H9 (cell line): ENCODE data around the gene DLG5. TPM values are rescaled to one million over a fixed set of nuclear protein-coding genes. Genes with fewer than 3 reads are reported as not detected.

ENCODE experiments used
- DNase-seq: peaks from one replicate; pipeline ENCODE4 v3.0.0-alpha.2; 2017
- H2AFZ ChIP-seq: one replicate; pipeline ENCODE4 v1.6.1; 2013; ENCODE audit warnings: mild to moderate bottlenecking, low read length, control low read depth, moderate library complexity
- H2AK5ac ChIP-seq: 2 replicates; pipeline ENCODE4 v1.6.1; 2013; ENCODE audit warnings: low read length, control low read depth, mixed read lengths; ENCODE audit not compliant: insufficient read length
- H2BK120ac ChIP-seq: one replicate; pipeline ENCODE4 v1.6.1; 2013; ENCODE audit warnings: low read depth, mild to moderate bottlenecking, low read length, control low read depth, inconsistent platforms; ENCODE audit not compliant: poor library complexity, severe bottlenecking
- H2BK12ac ChIP-seq: 2 replicates; pipeline ENCODE4 v1.6.1; 2013; ENCODE audit warnings: low read length, control low read depth, mixed read lengths, low read depth; ENCODE audit not compliant: insufficient read length
- H2BK15ac ChIP-seq: 2 replicates; pipeline ENCODE4 v1.6.1; 2013; ENCODE audit warnings: low read depth, low read length, control low read depth
- H2BK20ac ChIP-seq: one replicate; pipeline ENCODE4 v1.6.1; 2013; ENCODE audit warnings: low read depth, mild to moderate bottlenecking, low read length, control low read depth, inconsistent platforms; ENCODE audit not compliant: poor library complexity, severe bottlenecking
- H2BK5ac ChIP-seq: 2 replicates; pipeline ENCODE4 v1.6.1; 2013; ENCODE audit warnings: low read length, control low read depth, mixed read lengths; ENCODE audit not compliant: insufficient read length
- H3K14ac ChIP-seq: 2 replicates; pipeline ENCODE4 v1.6.1; 2013; ENCODE audit warnings: low read length, control low read depth; ENCODE audit not compliant: insufficient read depth
- H3K18ac ChIP-seq: 2 replicates; pipeline ENCODE4 v1.6.1; 2013; ENCODE audit warnings: low read depth, mild to moderate bottlenecking, mixed read lengths, low read length, control low read depth; ENCODE audit not compliant: insufficient read length
- H3K23ac ChIP-seq: 2 replicates; pipeline ENCODE4 v1.6.1; 2013; ENCODE audit warnings: low read length, control low read depth, mixed read lengths, low read depth; ENCODE audit not compliant: insufficient read length
- H3K23me2 ChIP-seq: 2 replicates; pipeline ENCODE4 v1.6.1; 2013; ENCODE audit warnings: low read depth, mild to moderate bottlenecking, mixed read lengths, low read length, control low read depth; ENCODE audit not compliant: insufficient read length, poor library complexity, severe bottlenecking
- H3K27ac ChIP-seq: 2 replicates; pipeline ENCODE4 v1.5.1; 2013; ENCODE audit warnings: low read length, control low read depth, mixed read lengths, low read depth; ENCODE audit not compliant: insufficient read length
- H3K27me3 ChIP-seq: 2 replicates; pipeline ENCODE4 v1.6.1; 2013; ENCODE audit warnings: low read length, control low read depth, inconsistent platforms; ENCODE audit not compliant: insufficient read depth
- H3K4ac ChIP-seq: 2 replicates; pipeline ENCODE4 v1.6.1; 2013; ENCODE audit warnings: low read depth, mild to moderate bottlenecking, control low read depth, inconsistent platforms, low read length, moderate library complexity
- H3K4me1 ChIP-seq: 2 replicates; pipeline ENCODE4 v1.6.1; 2013; ENCODE audit warnings: low read length, control low read depth, inconsistent platforms; ENCODE audit not compliant: insufficient read depth
- H3K4me2 ChIP-seq: 2 replicates; pipeline ENCODE4 v1.6.1; 2013; ENCODE audit warnings: low read length, control low read depth, mixed read lengths; ENCODE audit not compliant: insufficient read length, insufficient read depth
- H3K56ac ChIP-seq: 2 replicates; pipeline ENCODE4 v1.6.1; 2013; ENCODE audit warnings: low read depth, mild to moderate bottlenecking, mixed read lengths, low read length, control low read depth; ENCODE audit not compliant: insufficient read length
- H3K79me1 ChIP-seq: 2 replicates; pipeline ENCODE4 v1.6.1; 2013; ENCODE audit warnings: low read depth, mild to moderate bottlenecking, moderate library complexity, low read length, control low read depth, inconsistent platforms; ENCODE audit not compliant: insufficient read depth, poor library complexity, severe bottlenecking
- H3K79me2 ChIP-seq: 2 replicates; pipeline ENCODE4 v1.6.1; 2013; ENCODE audit warnings: low read length, control low read depth, inconsistent platforms; ENCODE audit not compliant: insufficient read depth
- H3K9ac ChIP-seq: 2 replicates; pipeline ENCODE4 v1.6.1; 2013; ENCODE audit warnings: low read length, control low read depth, mixed read lengths; ENCODE audit not compliant: insufficient read length; ENCODE audit errors: extremely low read depth
- H3K9me3 ChIP-seq: one replicate; pipeline ENCODE4 v1.6.1; 2013; ENCODE audit warnings: low read depth, low read length, inconsistent platforms; ENCODE audit not compliant: control insufficient read depth
- H3T11ph ChIP-seq: one replicate; pipeline ENCODE4 v1.6.1; 2013; ENCODE audit warnings: mild to moderate bottlenecking, low read length, control low read depth, inconsistent platforms
- H4K20me1 ChIP-seq: one replicate; pipeline ENCODE4 v1.6.1; 2013; ENCODE audit not compliant: control insufficient read depth, insufficient read length, insufficient read depth
- H4K5ac ChIP-seq: 2 replicates; pipeline ENCODE4 v1.6.1; 2013; ENCODE audit warnings: low read depth, mild to moderate bottlenecking, mixed read lengths, low read length, control low read depth; ENCODE audit not compliant: insufficient read length
- H4K8ac ChIP-seq: replicated peaks from 2 replicates; pipeline ENCODE4 v1.6.1; 2013; ENCODE audit warnings: low read length, control low read depth, mixed read lengths, low read depth; ENCODE audit not compliant: insufficient read length
- H4K91ac ChIP-seq: 2 replicates; pipeline ENCODE4 v1.6.1; 2013; ENCODE audit warnings: low read depth, mild to moderate bottlenecking, moderate library complexity, mixed read lengths, low read length, control low read depth; ENCODE audit not compliant: insufficient read length
- H3K27ac Mint-ChIP-seq, 3 experiments: 2 replicates in 2 of 3; 3 replicates in 1 of 3; pipeline ENCODE4 v1.8.0; 2020 to 2021; ENCODE audit warnings: mixed read lengths in 3 of 3, mild to moderate bottlenecking in 1 of 3, moderate library complexity in 1 of 3
- H3K27me3 Mint-ChIP-seq: 2 replicates; pipeline ENCODE4 v1.8.0; 2021; ENCODE audit warnings: low read depth, mild to moderate bottlenecking, moderate library complexity, mixed read lengths
- H3K36me3 Mint-ChIP-seq, 3 experiments: 2 replicates in 2 of 3; 3 replicates in 1 of 3; pipeline ENCODE4 v1.8.0; 2020 to 2021; ENCODE audit warnings: low read depth in 3 of 3, mixed read lengths in 3 of 3; ENCODE audit not compliant: insufficient read depth in 1 of 3
- H3K4me1 Mint-ChIP-seq, 2 experiments: 2 replicates each; pipeline ENCODE4 v1.8.0; 2020; ENCODE audit warnings: mixed read lengths in 2 of 2
- H3K4me3 Mint-ChIP-seq, 2 experiments: 2 replicates in 1 of 2; 3 replicates in 1 of 2; pipeline ENCODE4 v1.8.0; 2020 to 2021; ENCODE audit warnings: mild to moderate bottlenecking in 2 of 2, mixed read lengths in 2 of 2, moderate library complexity in 1 of 2
- H3K9me3 Mint-ChIP-seq, 2 experiments: 2 replicates in 1 of 2; 3 replicates in 1 of 2; pipeline ENCODE4 v1.8.0; 2020; ENCODE audit warnings: mild to moderate bottlenecking in 2 of 2, mixed read lengths in 2 of 2, moderate library complexity in 1 of 2
- WGBS: extraction: QIAGEN DNeasy Blood & Tissue Kit; methylation state at CpG from one replicate; pipeline ENCODE4 v1.1.7; 2013; ENCODE audit warnings: missing lambda C conversion rate, low lambda C conversion rate, mixed read lengths; ENCODE audit not compliant: insufficient read length; ENCODE audit errors: extremely low coverage; 5-methylcytosine and 5-hydroxymethylcytosine counted together
- total RNA-seq: library from RNA; stranded (reverse); gene quantifications from 2 replicates; pipeline ENCODE4 v1.2.1, GENCODE V29; 2021
- TF ChIP-seq, protein P1 (sequence below): fragments of 200-600 bp; sonication (generic); conservative IDR thresholded peaks from 3 replicates; pipeline ENCODE4 v1.8.0; 2021; ENCODE audit warnings: antibody characterized with exemption, mild to moderate bottlenecking

Gene DLG5
- total RNA-seq, 1 experiment from 2014 or later, result 67.4 TPM

DNA sequence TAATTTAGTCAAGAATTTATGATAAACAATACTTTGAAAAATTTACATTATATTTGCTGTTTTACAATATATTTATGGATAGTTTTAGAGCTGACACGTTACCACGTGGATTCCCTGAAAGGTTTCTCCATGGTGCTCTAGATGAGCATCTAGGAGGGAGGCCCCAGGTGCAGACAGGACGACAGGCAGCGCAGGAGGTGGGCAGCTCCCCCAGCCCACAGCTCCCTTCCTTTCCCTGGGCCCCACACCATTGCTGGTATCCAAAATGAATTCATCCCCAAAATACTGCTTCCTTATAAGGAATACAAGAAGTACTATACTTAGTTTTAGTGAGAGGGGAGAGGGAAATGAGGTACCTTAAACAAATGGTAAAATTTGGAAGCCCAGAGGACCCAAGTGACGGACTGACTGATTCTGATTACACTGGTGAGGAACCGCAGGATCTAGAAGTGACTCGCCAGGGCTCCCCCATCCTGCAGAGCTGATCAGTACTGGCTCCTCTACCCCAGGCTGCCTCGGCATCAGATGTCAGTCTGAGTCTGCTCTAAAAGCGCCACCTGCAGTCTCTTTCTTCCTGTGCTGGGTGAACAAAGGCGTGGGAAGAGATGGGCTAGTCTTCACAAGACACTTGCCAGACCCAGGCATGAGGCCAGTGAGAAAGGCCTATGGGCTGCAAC lies 89.2 kb downstream of the DLG5 start:
- H3K56ac ChIP-seq, result no peak overlapping the region
- H2BK5ac ChIP-seq, result no peak overlapping the region
- H3K14ac ChIP-seq, result 0 out of 2 replicates have a peak overlapping the region, but pooled peaks have one; percentile 9
- H3K79me1 ChIP-seq, result no peaks in the 10 kb centered on the region
- no peak overlapping the region for H4K8ac ChIP-seq
- TF ChIP-seq, protein P1, sequence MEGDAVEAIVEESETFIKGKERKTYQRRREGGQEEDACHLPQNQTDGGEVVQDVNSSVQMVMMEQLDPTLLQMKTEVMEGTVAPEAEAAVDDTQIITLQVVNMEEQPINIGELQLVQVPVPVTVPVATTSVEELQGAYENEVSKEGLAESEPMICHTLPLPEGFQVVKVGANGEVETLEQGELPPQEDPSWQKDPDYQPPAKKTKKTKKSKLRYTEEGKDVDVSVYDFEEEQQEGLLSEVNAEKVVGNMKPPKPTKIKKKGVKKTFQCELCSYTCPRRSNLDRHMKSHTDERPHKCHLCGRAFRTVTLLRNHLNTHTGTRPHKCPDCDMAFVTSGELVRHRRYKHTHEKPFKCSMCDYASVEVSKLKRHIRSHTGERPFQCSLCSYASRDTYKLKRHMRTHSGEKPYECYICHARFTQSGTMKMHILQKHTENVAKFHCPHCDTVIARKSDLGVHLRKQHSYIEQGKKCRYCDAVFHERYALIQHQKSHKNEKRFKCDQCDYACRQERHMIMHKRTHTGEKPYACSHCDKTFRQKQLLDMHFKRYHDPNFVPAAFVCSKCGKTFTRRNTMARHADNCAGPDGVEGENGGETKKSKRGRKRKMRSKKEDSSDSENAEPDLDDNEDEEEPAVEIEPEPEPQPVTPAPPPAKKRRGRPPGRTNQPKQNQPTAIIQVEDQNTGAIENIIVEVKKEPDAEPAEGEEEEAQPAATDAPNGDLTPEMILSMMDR, result peak; percentile 60
- H3K79me2 ChIP-seq, result no peaks in the 10 kb centered on the region
- H2BK20ac ChIP-seq, result no peak overlapping the region
- DNase-seq, result peak; percentile 93
- no peak overlapping the region for H2BK120ac ChIP-seq
- Mint-ChIP-seq H3K4me3 (no peak overlapping the region), H3K4me1 (peaks cover 25 to 30% of the 10 kb centered on the region in 2 experiments), H3K36me3 (peaks cover 23 to 60% (median 54%) of the 10 kb centered on the region in 3 experiments; a peak in 6 of 7 replicates), H3K9me3 (no peaks in the 10 kb centered on the region), H3K27me3 (no peaks in the 10 kb centered on the region; the same call in 1 of the 2 replicates), H3K27ac (peak overlapping the region in 2 of 3 experiments; percentile 55 to 96; a peak in 3 of 7 replicates)
- H3K23ac ChIP-seq, result no peak overlapping the region
- no peak overlapping the region for H2AK5ac ChIP-seq
- no peaks in the 10 kb centered on the region for H4K20me1 ChIP-seq
- no peak overlapping the region for H3K4ac ChIP-seq
- H3K18ac ChIP-seq, result no peak overlapping the region
- no peak overlapping the region for H3K27ac ChIP-seq
- no peak overlapping the region for H2AFZ ChIP-seq
- H3K27me3 ChIP-seq, result no peaks in the 10 kb centered on the region
- H3K4me2 ChIP-seq, result no peak overlapping the region
- H2BK12ac ChIP-seq, result no peak overlapping the region
- H3K4me1 ChIP-seq, result no peaks in the 10 kb centered on the region; the same call in 1 of the 2 replicates
- no peak overlapping the region for H4K5ac ChIP-seq
- no peak overlapping the region for H3T11ph ChIP-seq
- no peaks in the 10 kb centered on the region for H3K9me3 ChIP-seq
- H3K9ac ChIP-seq, result no peak overlapping the region
- no peaks in the 10 kb centered on the region for H3K23me2 ChIP-seq
- H2BK15ac ChIP-seq, result no peak overlapping the region
- WGBS, result no CpG with 5 or more reads among the region's 10 CpGs
- H4K91ac ChIP-seq, result no peak overlapping the region
